Ammon's horn (tissue), 1 donor: ENCODE measurements around the gene FNDC11.
"Not testable (repeated sequence)": the region's sequence is repeated elsewhere in the genome, so short reads cannot be mapped to it uniquely, and the experiment has no call there.

Source experiments
- DNase-seq: peaks from one replicate; pipeline ENCODE4 v3.0.0-alpha.2; 2016; ENCODE audit warnings: low spot score

FNDC11 gene, protein sequence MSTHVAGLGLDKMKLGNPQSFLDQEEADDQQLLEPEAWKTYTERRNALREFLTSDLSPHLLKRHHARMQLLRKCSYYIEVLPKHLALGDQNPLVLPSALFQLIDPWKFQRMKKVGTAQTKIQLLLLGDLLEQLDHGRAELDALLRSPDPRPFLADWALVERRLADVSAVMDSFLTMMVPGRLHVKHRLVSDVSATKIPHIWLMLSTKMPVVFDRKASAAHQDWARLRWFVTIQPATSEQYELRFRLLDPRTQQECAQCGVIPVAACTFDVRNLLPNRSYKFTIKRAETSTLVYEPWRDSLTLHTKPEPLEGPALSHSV

DNA sequence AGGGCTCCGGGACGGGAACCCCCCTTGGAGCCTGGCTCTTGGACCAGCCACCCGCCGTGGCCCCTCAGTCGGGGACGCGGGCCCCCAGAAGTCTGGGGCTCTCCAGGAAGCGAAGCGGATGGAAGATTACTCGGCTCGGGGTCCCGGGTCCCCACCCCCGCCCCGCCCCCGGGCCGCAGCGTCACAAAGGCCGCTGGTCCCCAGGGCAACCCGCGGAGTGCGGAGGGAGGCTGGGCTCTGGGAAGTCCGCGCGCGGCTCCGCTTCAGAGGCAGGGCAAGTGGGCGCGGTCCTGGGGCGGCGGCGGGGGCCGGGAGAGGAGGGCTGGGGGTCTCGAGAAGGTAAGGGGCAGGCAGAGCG lies at the start of gene FNDC11:
TSS of gene FNDC11 (plus strand) at position 227 of the 358 bp plus-strand sequence. CDS start 1,505 bp downstream, outside the sequence.
- no peak for DNase-seq

DNA sequence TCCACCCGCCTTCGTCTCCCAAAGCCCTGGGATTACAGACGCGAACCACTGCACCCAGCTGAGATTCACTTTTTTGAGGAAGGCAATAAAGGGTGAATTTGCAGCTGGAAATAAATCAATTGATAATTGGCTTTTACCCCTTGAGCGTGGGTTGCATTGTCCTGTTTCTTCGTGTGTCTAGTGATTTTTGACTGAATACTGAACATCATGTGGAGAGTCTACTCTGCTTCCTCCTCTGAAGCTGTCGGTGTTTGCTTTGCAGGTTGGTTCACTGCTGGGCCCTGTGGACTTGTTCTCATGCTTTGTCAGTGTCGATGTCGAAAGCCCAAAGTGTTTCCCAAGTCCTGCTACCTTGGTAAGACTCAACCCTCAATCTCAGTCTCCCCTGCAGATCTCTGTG lies 49.3 kb upstream of the FNDC11 start:
- no peak for DNase-seq

DNA sequence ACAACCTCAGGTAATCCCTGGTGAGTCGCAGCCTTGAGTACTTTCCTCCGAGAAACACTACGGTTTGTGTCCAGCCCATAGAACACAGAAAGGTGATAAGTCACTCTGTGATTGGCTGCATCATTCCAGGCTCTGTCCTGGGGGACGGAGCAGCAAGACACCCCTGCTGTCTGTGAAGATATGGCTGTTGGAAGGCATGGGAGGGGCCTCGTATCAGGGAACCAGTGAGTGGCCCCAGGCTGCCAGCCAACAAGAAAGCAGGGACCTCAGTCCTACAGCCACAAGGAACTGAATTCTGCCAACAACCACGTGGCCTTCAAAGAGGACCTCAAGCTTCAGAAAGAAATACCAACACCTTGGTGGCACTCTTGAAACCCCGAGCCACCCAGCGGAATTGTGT lies 48.7 kb upstream of the FNDC11 start:
- no peak for DNase-seq

DNA sequence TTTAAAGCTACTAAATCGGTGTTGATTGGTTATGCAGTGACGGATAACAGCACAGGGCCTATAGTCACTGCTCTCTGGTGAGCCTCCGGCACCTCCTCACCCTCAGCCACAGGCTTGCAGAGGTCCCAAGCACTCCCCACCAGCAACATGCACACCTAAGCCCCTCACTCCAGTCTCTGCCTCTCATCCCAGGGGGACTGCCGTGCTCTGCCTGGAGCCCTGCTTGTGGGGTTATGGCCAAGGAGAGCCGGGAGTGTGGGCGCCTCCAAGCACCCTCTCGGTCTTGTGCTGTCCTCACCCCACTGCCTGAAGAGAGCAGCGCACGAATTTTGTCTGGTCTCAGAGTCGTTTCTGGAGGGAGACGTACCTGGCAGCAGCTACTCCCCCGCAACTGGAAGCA lies 48.2 kb upstream of the FNDC11 start:
- DNase-seq: no peak

DNA sequence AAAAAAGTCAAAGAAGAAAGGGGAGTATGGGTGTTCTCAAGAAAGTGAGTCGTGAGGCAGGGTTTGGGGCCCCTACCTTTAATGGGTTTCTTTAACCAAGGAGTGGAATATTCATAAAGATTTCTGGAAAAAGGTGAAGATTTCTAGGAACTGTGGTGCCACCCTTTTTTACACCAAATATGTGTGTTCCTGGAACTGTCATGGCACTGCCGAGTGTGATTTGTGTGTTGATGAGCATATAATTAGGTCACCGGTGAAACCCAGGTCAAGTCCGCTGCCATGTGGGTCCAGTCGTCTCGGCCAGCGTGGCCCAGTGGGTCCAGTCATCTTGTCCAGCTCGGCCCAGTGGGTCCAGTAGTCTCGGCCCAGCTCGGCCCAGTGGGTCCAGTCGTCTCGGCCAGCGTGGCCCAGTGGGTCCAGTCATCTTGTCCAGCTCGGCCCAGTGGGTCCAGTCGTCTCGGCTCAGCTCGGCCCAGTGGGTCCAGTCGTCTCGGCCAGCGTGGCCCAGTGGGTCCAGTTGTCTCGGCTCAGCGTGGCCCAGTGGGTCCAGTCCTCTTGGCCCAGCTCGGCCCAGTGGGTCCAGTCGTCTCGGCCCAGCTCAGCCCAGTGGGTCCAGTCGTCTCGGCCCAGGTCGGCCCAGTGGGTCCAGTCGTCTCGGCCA lies 46.7 kb upstream of the FNDC11 start:
- DNase-seq: no peak

DNA sequence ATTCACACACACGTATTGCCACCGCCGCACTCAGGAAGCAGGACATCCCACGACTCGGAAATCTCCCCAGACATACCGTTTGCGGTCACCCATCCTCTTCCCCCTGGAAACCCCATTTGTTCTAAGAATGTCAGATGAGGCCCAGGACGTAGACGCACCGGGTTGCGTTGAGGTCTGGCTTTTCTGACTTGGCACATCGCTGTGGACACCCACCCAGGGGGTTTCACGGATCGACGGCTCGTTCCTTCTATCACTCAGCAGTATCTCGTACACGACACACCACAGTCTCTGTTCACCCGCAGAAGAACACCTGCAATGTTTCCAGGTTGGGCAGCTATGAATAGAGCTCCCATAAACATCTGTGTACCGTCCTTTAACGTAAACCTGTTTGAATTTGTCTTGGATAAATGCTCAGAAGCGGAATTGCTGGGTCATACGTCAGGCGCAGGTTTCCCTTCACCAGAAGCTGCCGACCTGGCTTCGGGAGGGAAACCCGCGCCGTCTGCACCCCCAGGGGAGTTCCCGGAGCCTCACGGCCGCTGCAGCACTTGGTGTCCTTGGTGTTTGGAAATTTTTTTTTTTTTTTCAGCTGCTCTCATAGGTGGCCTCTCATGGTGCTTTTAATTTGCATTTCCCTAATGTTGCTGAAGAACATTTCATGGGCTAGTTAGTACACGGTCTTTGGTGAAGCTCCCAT lies 45.7 kb upstream of the FNDC11 start:
- DNase-seq: no peak

DNA sequence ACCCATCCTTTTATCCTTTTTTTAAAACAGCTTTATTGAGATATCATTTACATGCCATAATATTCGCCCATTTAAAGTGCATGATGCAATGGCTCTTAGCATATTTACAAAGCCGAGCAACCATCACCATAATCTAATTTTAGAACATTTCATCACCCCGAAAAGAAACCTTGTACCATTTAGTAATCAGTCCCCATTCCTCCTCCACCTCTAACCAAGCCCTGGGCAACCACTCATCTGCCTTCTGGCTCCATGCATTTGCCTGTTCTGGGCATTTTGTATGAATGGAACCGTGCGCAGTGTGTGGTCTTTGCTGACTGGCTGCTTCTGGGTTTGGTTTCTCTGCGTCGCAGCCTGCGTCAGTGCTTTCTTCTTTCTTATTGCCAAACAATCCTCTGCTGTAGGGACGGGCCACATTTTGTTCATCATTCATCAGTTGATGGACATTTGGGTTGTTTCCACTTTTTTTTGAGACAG lies 44.8 kb upstream of the FNDC11 start:
- no peak for DNase-seq

DNA sequence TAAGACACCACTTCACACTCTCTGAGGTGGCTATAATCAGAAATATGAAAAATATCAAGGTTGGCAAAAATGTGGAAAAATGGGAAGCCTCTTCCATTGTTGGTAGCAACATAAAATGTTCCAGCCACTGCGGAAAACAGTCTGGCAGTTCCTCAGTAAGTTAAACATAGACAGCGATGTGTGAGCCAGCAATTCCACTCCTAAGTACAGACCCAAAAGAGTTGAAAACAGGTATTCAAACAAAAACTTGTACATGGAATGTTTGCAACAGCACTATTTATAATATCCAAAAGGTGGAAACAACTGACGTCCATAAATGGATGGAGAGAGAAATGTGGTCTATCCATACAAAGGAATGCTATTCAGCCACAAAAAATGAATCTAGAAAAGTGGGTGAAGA lies 40.8 kb upstream of the FNDC11 start:
- no peak for DNase-seq

DNA sequence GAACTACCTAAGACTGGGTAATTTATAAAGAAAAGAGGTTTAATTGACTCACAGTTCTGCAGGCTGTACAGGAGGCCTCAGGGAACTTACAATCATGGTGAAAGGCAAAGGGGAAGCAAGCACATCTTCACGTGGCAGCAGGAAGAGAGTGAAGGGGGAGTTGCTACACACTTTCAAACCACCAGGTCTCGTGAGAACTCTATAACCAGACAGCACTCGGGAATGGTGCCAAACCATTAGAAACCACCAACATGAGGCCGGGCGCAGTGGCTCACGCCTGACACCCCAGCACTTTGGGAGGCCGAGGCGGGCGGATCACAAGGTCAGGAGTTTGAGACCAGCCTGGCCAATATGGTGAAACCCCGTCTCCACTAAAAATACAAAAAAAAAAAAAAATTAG lies 39.4 kb upstream of the FNDC11 start:
- DNase-seq: not testable (repeated sequence)

DNA sequence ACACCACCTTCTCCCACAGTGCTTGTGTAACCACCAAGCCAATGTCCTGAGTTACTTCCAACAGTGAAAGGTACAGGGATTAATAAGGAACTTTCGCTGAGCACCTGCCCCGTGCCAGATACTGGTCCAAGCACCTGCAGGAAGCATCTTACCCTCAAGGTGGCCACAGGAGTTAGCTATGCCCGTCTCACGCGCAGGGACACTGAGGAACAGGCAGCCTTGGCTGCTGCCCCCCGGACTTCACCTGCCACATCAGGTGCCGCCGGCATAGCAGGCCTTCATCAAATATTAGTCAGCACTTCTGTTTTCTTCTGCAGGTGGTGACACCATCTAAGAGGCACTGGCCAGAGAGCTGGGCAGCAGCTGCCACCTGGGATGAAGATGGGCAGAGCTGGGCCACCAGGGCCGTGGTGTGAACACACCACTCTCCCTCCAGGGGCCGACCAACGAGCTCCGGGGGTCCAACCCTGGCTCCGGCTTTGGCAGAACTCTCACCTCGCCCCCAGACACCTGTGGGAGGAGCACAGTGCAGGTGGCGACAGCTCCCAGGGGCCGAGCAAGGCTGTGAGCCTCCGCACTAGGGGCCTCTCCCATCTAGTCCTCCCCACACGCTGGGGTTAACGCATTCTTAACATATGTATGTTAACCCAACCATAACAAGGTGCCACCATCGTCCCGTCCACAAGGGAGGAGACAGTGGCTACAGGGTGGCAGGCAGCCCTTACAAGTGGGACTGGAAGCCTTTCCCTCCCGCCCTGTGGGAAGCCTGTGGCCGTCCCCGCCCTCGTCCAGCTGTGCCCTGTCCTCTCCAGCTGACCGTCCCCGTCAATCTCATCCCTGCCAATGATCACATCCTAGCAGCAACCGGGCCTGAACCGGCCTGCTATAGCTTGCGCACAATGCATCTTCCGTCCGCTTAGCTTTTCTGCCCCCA lies 36.3 kb upstream of the FNDC11 start:
- DNase-seq: no peak

DNA sequence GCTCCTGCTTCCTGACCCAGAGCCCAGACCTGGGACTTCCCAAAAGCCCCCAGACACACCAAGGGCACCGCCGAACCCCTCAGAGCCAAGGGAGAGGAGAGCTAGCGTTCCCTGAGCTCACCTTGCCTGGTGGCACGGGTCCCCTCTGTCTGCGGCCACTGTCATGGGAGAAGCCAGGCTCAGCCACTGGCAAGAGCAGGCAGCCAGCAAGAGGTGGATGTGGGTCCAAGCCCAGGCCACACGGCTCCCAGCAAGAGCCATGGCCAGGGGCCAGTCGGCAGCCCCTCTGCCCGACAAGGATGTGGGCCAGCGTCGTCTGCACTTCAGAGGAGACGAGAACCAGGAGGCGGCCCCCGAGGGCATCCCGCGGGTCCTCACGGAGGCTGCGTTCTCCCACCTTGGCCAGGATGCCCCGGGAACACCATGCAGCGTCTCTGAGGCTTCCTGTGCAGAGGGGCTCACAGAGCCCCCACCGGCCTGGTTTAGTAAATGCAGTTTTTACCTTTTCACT lies 35.6 kb upstream of the FNDC11 start:
- DNase-seq: no peak

DNA sequence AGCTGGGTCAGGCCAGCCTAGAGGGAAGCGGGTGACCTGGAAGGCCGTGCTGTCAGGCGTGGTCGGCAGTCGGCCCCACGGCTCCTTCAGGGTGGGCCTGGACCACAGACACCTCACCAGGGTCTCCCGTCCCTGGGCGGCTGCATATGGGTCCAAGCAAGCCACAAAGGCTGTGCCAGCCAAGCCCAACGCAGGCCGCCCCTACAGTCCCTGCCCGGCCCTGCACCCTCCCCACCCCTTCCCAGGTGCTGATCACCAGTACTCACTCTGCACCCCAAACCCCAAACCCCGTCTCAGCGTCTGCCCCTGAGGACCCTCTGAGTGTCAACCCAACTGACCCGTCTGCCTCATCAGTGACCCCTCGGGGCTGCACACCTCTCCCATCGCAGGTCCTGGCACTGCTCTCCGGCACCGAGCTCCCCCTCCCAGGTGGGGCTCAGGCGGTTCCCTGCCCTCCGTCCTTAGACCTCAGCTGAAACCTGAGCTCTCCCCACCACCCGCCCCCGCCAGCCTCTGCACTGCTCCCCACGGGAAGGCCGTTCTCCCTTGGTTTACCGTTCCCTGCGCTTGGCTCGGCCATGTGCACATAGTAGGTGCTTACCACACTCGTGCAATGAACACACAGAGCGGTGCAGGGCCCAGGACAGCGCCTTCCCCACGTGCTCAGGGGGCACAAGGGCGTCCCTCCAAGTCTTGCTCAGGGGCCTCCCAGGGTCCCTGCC lies 34.9 kb upstream of the FNDC11 start:
- DNase-seq: no peak

DNA sequence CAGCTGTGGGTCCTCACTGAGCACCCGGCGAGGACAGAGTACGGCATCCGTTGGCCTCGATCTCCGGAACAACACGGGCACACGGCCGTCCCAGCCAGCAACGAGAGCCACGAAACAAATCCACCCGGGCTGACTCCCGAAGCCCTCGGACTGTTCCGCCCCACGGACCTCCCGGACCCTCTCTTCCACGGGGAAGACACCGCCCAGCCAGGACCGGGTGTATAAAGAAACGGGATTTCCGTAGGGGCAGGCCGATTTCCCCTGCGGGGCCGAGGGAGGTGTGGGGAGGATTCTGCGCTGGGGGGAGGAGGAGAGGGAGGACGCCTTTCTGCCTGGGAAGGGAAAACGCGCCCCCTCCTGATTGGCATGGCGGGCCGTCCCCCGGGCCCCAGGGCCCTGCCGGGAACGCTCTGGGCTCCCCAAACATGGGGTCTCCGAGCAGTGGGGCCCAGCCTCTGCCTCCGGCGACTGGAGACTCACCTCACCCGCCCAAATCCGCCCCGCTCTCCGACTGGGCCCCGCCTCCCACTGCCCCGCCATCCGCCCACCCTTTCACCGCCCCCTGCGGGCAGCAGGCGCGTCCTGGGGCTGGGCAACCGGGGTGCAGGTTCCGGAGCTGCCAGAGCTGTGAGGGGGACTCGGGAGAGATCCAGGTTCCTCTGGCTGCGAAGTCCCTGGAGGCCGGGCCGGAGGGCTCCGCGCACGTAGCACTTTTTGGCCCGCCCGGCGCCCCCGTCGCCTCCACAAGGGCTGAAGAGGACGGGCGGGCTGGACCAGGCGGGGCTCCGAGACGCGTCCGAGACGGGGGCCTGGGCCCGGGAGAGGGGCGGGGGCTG lies 34.1 kb upstream of the FNDC11 start:
- no peak for DNase-seq

DNA sequence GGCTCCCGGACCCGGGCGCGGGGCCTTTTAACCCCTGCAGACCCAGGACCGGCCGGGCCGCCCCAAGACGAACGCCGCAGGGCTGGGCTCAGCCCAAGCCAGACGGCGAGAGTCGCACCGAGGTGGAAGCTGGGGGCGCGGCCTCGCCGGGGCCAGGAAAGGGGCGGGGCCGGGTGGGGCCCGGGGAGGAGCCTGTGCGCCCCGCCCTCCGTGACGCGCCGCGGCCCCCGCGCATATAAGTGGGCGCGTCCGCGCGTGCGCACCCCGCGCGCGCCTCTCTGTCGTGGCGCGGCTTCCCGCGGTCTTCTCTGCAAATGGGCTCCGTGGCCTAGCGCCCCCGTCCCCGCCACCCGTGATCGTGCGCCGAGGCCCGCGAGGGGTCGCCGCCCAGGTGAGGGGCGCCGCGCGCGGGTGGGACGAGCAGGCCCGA lies 33.4 kb upstream of the FNDC11 start, which contains the start of gene PPDPF:
TSS of gene PPDPF (plus strand) at position 262 of the 430 bp plus-strand sequence. CDS start 544 bp downstream, outside the sequence.
- DNase-seq: peak; percentile 85

DNA sequence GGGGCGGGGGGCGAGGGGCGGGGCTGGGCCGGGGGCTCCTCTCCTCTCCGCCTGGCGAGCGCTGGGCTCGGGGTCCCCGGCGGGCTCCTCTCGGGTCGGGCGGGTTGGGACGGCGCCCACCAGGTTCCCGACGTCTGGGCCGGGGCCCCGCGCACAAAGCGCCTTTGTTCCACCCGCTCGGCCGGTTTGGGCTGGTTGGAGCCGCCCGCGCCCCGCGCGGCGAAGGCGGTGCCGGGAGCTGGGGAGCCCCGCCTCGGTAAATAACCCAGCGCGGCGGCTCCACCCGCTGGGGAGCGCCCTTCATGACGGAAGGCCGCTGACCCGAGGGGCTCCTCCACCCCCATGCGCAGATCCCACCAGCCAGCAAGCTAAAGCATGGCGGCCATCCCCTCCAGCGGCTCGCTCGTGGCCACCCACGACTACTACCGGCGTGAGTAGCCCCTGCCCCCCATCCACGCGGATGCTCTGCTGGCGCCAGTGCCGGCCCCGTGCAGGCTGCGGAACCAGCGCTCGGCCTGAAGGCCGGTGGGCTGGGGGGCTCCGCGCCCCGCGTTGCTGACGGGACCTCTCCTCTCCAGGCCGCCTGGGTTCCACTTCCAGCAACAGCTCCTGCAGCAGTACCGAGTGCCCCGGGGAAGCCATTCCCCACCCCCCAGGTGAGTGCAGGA lies 32.9 kb upstream of the FNDC11 start:
- peak; percentile 67 for DNase-seq

DNA sequence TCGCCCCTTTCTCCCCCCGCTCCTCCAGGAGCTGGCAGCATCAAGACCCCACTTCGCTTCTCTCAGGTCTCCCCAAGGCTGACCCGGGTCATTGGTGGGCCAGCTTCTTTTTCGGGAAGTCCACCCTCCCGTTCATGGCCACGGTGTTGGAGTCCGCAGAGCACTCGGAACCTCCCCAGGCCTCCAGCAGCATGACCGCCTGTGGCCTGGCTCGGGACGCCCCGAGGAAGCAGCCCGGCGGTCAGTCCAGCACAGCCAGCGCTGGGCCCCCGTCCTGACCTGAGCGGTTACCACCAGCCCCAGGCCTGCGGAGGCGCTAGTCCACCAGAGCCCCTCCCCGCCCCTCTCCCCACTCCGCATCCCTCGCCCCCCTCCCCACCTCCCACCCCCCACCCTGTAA lies 32.4 kb upstream of the FNDC11 start:
- no peak for DNase-seq

DNA sequence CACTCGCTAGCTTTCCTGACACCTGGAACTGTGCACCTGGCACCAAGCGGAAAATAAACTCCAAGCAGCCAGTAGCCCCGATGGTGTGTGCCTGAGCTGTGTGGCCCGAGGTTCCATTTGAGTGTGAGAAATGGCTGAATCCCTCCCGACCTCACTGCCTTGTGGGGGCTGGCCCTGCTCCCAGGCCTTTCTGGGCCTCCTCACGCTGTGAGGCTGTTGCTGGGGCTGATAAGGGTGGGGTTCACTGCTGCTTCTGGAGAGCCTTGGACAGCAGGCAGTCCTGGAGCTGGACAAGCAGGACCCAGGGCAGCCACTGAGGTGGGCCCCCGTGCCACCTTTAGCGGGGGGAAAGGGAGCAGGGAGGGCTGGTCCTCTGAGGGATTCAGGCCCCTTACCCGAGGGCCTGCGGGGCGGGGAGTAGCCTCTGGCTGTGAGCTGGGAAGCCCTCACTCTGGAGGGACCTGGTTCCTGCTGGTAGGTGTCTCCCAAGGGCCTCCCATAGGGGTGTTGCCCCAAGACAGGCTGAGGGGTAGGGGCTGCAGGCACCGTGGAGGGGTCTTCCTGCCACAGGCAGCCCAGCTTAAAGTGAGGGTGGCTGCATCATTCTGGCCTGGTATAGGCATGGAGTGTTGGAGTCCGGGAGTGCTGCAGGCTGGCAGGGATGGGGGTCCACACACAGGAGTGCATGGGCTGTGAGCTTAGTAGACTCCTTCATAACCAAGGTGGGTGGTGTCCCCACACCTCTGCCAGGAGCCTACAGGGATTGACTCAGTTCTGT lies 31.7 kb upstream of the FNDC11 start:
- DNase-seq: no peak

DNA sequence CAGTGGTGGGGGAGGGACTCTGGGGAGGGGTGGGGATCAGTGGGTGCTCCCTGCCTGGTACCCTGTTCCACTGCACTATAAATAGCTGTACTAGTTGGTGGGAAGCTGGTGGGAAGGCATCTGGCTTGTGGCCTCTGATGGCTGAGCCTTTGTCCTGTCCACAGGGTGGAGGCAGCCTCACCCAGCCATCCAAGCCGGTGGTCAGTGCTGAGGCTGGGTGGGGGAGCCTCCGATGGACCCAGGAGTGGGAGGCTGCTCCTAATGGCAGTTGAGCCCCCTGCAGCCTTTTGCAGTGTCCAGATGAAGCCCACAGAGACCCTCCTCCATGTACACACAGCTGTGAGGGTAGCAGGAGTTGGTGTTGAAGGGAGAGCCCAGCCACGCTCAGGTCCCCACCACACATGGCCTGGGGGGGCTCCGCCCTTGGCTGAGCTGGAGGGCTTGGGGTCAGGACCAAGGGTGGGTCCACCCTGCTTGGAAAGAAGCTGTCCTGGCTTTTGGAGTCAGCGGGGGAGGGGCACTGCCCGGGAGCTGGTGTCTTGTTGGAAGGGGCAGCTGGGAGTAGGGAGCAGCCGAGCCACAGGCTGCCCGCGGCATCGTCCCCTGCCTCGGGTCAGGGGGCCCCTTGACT lies 30.9 kb upstream of the FNDC11 start:
- no peak for DNase-seq
